Endothelial cell of umbilical vein (primary cell): Measurements from ENCODE around the gene PLBD2. TPM values are rescaled to one million over a fixed set of nuclear protein-coding genes. Genes with fewer than 3 reads are reported as not detected.

Source experiments
- BruUV-seq: library from RNA; stranded (reverse); fragments of 400-500 nt; replicated peaks from 2 replicates; lab custom pipeline; 2021; lab: Mats Ljungman, UMichigan
- CTCF ChIA-PET: fragments of 300-600, 350-600 bp; sonication (Branson Sonifier 250); formaldehyde crosslinking; loops from one replicate; lab custom pipeline; 2021; ENCODE audit warnings: antibody characterized with exemption, inconsistent platforms; lab: Charles Lee
- POLR2A ChIA-PET: fragments of 300-600, 350-600 bp; sonication (Branson Sonifier 250); formaldehyde crosslinking; loops from one replicate; lab custom pipeline; 2021; ENCODE audit warnings: antibody characterized with exemption, inconsistent platforms; lab: Charles Lee
- DNase-seq: peaks from one replicate; pipeline ENCODE4 v3.0.0-alpha.2; 2011; ENCODE audit warnings: low read depth, low spot score
- FAIRE-seq: peaks from 2 replicates; lab custom pipeline; 2011; peaks lifted over from hg19 to GRCh38; lab: Jason Lieb, UNC
- H2AFZ ChIP-seq: 2 replicates; pipeline ENCODE4 v1.6.0; 2012; ENCODE audit warnings: low read depth, low read length, control low read depth, inconsistent platforms
- H3K27ac ChIP-seq: 2 replicates; pipeline ENCODE4 v1.5.1; 2011; ENCODE audit warnings: low read depth, mild to moderate bottlenecking, control low read depth, low read length, moderate library complexity; ENCODE audit not compliant: insufficient read depth
- H3K27me3 ChIP-seq, 2 experiments: 2 replicates each; pipeline versions ENCODE4 v1.6.0 to v1.6.1; 2011; ENCODE audit warnings: low read length in 2 of 2, mixed read lengths in 1 of 2; ENCODE audit not compliant: control insufficient read depth in 2 of 2, insufficient read depth in 2 of 2
- H3K36me3 ChIP-seq, 2 experiments: 2 replicates in 1 of 2; 3 replicates in 1 of 2; pipeline ENCODE4 v1.5.1; 2011; ENCODE audit warnings: low read length in 2 of 2, mild to moderate bottlenecking in 1 of 2, moderate library complexity in 1 of 2; ENCODE audit not compliant: control insufficient read depth in 2 of 2, insufficient read depth in 2 of 2; ENCODE audit errors: extremely low read depth in 1 of 2
- H3K4me1 ChIP-seq: 3 replicates; pipeline ENCODE4 v1.5.1; 2011; ENCODE audit warnings: mild to moderate bottlenecking, low read length; ENCODE audit not compliant: control insufficient read depth, insufficient read depth; ENCODE audit errors: extremely low read depth
- H3K4me2 ChIP-seq: 2 replicates; pipeline ENCODE4 v1.6.1; 2011; ENCODE audit warnings: low read length, control low read depth, mixed read lengths; ENCODE audit not compliant: insufficient read depth
- H3K4me3 ChIP-seq, 3 experiments: fragments of 200-600 bp in 1 of 3; sonication (generic), shearing (Covaris generic) in 1 of 3; replicated peaks in 1 of 3; 2 replicates each; pipeline ENCODE4 v1.5.1; 2011 to 2016; ENCODE audit warnings: control low read depth in 3 of 3, low read length in 3 of 3, mild to moderate bottlenecking in 2 of 3, inconsistent platforms in 1 of 3, low read depth in 1 of 3, moderate library complexity in 1 of 3; ENCODE audit not compliant: insufficient read depth in 1 of 3
- H3K79me2 ChIP-seq: 2 replicates; pipeline ENCODE4 v1.6.0; 2012; ENCODE audit warnings: low read length, inconsistent platforms; ENCODE audit not compliant: control insufficient read depth, insufficient read depth
- H3K9ac ChIP-seq: replicated peaks from 2 replicates; pipeline ENCODE3; 2011; ENCODE audit warnings: low read length, control low read depth; ENCODE audit not compliant: insufficient read depth; ENCODE audit errors: extremely low read depth
- H3K9me1 ChIP-seq: replicated peaks from 3 replicates; pipeline ENCODE4 v1.6.0; 2011; ENCODE audit warnings: mild to moderate bottlenecking, low read length; ENCODE audit not compliant: control insufficient read depth, insufficient read depth; ENCODE audit errors: extremely low read depth
- H3K9me3 ChIP-seq: replicated peaks from 2 replicates; pipeline ENCODE4 v1.5.1; 2012; ENCODE audit warnings: low read length, inconsistent platforms; ENCODE audit not compliant: control insufficient read depth, insufficient read depth
- H4K20me1 ChIP-seq: replicated peaks from 2 replicates; pipeline ENCODE3; 2011; ENCODE audit warnings: mild to moderate bottlenecking, low read length; ENCODE audit not compliant: control insufficient read depth, insufficient read depth; ENCODE audit errors: extremely low read depth
- EZH2 ChIP-seq: IDR thresholded peaks from 2 replicates; pipeline ENCODE4 v1.6.1; 2012; ENCODE audit warnings: borderline replicate concordance, low read depth, mild to moderate bottlenecking, moderate library complexity, low read length, inconsistent platforms; ENCODE audit not compliant: severe bottlenecking
- FOS ChIP-seq: IDR thresholded peaks from 2 replicates; pipeline ENCODE4 v1.6.1; 2011; ENCODE audit warnings: mild to moderate bottlenecking, low read length, moderate library complexity, borderline replicate concordance; ENCODE audit not compliant: insufficient read depth
- GATA2 ChIP-seq: IDR thresholded peaks from 2 replicates; pipeline ENCODE4 v1.7.0; 2011; ENCODE audit warnings: low read depth, mild to moderate bottlenecking, moderate library complexity, mixed read lengths, low read length; ENCODE audit not compliant: insufficient read length, insufficient read depth
- JUN ChIP-seq: IDR thresholded peaks from 2 replicates; pipeline ENCODE4 v1.6.1; 2011; ENCODE audit warnings: borderline replicate concordance, low read depth; ENCODE audit not compliant: insufficient read length, insufficient read depth
- MYC ChIP-seq: IDR thresholded peaks from one replicate; pipeline ENCODE4 v1.6.1; 2011; ENCODE audit warnings: mild to moderate bottlenecking, low read depth, low read length
- POLR2A ChIP-seq: IDR thresholded peaks from 2 replicates; pipeline ENCODE4 v1.6.1; 2012; ENCODE audit warnings: low read depth, mild to moderate bottlenecking, control low read depth, low read length
- POLR2AphosphoS5 ChIP-seq: IDR thresholded peaks from 2 replicates; pipeline ENCODE4 v1.6.1; 2012; ENCODE audit warnings: low read depth, mild to moderate bottlenecking, control low read depth, low read length, moderate library complexity; ENCODE audit not compliant: insufficient read depth
- dilution Hi-C: fragments of 300-500 bp; cut with MboI; formaldehyde crosslinking; loops from one replicate; pipeline ENCODE4 v1.15.0; 2019; ENCODE audit warnings: low sequenced_read_pairs; ENCODE audit not compliant: extremely low pct_ligation_motif_present
- intact Hi-C: fragments of 100-400 bp; cut with micrococcal nuclease; formaldehyde crosslinking; loops from one replicate; pipeline ENCODE4 v1.10.0; 2022
- polyA plus RNA-seq, 4 experiments: library from polyadenylated mRNA; depleted of rRNA in 3 of 4; stranded (reverse) in 3 of 4; unstranded in 1 of 4; fragments of >200 nt; gene quantifications; 2 replicates each; pipeline versions ENCODE4 v1.2.1 to v1.2.3, GENCODE V29; 2011 to 2012; ENCODE audit warnings: missing spikeins in 1 of 4
- total RNA-seq: library from RNA; stranded (reverse); gene quantifications from 2 replicates; pipeline ENCODE4 v1.2.3, GENCODE V29; 2021
- TF ChIP-seq, protein P1 (sequence below), 2 donors: IDR thresholded peaks; 1 replicate in 1 of 2; 2 replicates in 1 of 2; pipeline ENCODE4 v1.5.1; 2011; ENCODE audit warnings: low read length in 2 of 2, mild to moderate bottlenecking in 2 of 2, moderate library complexity in 2 of 2, control low read depth in 1 of 2, inconsistent platforms in 1 of 2, low read depth in 1 of 2; ENCODE audit not compliant: insufficient read depth in 1 of 2; ENCODE audit errors: extremely low read depth in 1 of 2
- TF ChIP-seq, protein P2 (sequence below): IDR thresholded peaks from 2 replicates; pipeline ENCODE4 v1.6.1; 2011; ENCODE audit not compliant: insufficient read depth, insufficient read length

Gene PLBD2
- total and polyA plus RNA-seq, 2 donors (not counting 3 experiments of a cell fraction or from before 2014, with no cell fraction given) = 24.4 to 46.8 TPM

DNA sequence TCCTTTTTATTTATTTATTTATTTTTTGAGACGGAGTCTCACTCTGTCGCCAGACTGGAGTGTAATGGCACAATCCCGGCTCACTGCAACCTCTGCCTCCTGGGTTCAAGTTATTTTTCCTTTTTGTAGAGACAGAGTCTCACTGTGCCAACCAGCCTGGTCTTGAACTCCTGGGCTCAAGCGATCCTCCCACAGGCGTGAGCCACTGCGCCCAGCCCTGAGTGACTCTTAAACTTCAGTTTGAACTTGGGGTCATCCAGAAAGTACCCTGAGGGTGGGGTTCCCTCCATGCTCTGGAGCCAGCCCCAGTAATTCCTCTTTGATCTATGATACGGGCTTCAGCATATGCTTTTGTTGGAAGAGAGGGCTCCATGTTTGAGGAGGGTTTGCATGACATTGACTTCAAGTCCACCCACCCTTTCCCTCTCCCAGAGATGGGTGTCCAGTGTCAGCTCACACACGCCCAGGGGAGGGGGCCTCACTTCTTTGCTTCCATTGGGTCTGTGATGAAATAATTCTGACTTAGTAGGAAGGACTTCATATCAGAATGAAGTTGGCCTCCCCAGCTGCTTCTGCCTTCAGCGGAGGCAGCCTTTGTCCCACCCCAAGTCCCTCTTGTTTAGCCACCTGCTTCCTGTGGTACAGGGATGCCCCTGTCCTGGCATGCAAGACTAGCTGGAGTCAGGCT is 33.4 kb downstream of the PLBD2 start:
- H3K36me3 ChIP-seq = peaks cover 0 to 3% of the 10 kb centered on the region in 2 experiments
- no peak overlapping the region for H3K9ac ChIP-seq
- H3K9me1 ChIP-seq = no peaks in the 10 kb centered on the region
- H2AFZ ChIP-seq = no peak overlapping the region
- FAIRE-seq (no peak), DNase-seq (no peak)
- TF ChIP-seq, protein P1, sequence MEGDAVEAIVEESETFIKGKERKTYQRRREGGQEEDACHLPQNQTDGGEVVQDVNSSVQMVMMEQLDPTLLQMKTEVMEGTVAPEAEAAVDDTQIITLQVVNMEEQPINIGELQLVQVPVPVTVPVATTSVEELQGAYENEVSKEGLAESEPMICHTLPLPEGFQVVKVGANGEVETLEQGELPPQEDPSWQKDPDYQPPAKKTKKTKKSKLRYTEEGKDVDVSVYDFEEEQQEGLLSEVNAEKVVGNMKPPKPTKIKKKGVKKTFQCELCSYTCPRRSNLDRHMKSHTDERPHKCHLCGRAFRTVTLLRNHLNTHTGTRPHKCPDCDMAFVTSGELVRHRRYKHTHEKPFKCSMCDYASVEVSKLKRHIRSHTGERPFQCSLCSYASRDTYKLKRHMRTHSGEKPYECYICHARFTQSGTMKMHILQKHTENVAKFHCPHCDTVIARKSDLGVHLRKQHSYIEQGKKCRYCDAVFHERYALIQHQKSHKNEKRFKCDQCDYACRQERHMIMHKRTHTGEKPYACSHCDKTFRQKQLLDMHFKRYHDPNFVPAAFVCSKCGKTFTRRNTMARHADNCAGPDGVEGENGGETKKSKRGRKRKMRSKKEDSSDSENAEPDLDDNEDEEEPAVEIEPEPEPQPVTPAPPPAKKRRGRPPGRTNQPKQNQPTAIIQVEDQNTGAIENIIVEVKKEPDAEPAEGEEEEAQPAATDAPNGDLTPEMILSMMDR (IDR thresholded peaks at IDR 0.05; ENCODE audit: extremely low read depth in 1 of 2, insufficient read depth in 1 of 2, low read depth in 1 of 2, low read length in 2 of 2) = no peak
- TF ChIP-seq POLR2AphosphoS5 = no peak
- TF ChIP-seq EZH2 = no peak
- no peak for TF ChIP-seq GATA2
- no peak for TF ChIP-seq MYC
- TF ChIP-seq FOS = no peak
- no peak for TF ChIP-seq JUN
- TF ChIP-seq, protein P2, sequence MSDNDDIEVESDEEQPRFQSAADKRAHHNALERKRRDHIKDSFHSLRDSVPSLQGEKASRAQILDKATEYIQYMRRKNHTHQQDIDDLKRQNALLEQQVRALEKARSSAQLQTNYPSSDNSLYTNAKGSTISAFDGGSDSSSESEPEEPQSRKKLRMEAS = no peak
- no peak for TF ChIP-seq POLR2A
- no peaks in the 10 kb centered on the region for H3K4me1 ChIP-seq
- H3K4me2 ChIP-seq = no peak overlapping the region
- H3K27me3 ChIP-seq = no peaks in the 10 kb centered on the region
- no TSS peak for BruUV-seq
- H3K4me3 ChIP-seq = no peak overlapping the region
- dilution Hi-C loops (no loop called here), intact Hi-C loops (no loop called here)
- ChIA-PET POLR2A (no interaction called here), CTCF (no interaction called here)
- no peaks in the 10 kb centered on the region for H3K9me3 ChIP-seq
- no peak overlapping the region for H3K27ac ChIP-seq
- no peaks in the 10 kb centered on the region for H4K20me1 ChIP-seq
- H3K79me2 ChIP-seq = no peaks in the 10 kb centered on the region
